ENCODE data around the gene PRR7. TPM values are rescaled to one million over a fixed set of nuclear protein-coding genes. Genes with fewer than 3 reads are reported as not detected.

PRR7 gene
- total and polyA plus RNA-seq, 2 of the 13 experiments (the other 11 are each of a cell fraction or from before 2014, with no cell fraction given) = 4.8 to 5.0 TPM

DNA sequence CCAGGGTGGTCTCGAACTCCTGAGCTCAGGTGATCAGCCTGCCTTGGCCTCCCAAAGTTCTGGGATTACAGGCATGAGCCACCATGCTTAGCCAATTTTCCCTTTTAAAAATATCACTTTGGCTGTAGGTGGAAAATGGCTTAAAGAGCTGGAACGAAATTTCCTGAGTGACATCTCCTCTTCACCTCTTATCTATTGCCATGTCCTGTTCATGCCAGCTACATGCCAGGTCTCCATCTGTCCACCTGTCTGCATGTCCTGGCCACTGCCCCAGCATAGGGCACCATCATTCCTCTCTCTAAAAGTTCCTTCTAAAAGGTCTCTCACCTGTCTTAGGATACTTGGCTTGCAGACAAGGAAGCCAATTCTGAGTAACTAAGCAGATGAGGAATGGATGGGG is 22.9 kb upstream of the PRR7 start:
- H3K27me3 ChIP-seq (ENCODE audit: control insufficient read depth in 1 of 2, insufficient read depth in 2 of 2, low read length in 2 of 2) = peaks cover 0 to 14% of the 10 kb centered on the region in 2 experiments; a peak in 2 of 5 replicates
- no peak overlapping the region for H3K4me2 ChIP-seq (ENCODE audit: low read depth, low read length)
- ATAC-seq (no peak), FAIRE-seq (no peak), DNase-seq (ENCODE audit: low spot score) (no peak)
- H3K9me3 ChIP-seq (ENCODE audit: low read length) = no peaks in the 10 kb centered on the region
- no peak overlapping the region for H3K27ac ChIP-seq (ENCODE audit: extremely low read length, insufficient read depth, low read length)
- no peak overlapping the region for H2AFZ ChIP-seq (ENCODE audit: low read length)
- CTCF ChIA-PET (ENCODE audit: low intra/inter-chr PET ratio, low total read pairs) = no interaction called here
- H3K4me3 ChIP-seq (replicated peaks in 1 of 3; ENCODE audit: insufficient read depth in 1 of 3, low read depth in 2 of 3, low read length in 3 of 3) = no peak overlapping the region
- peaks cover 14% of the 10 kb centered on the region for H3K79me2 ChIP-seq (ENCODE audit: insufficient read depth, low read length)
- POLR2A ChIA-PET = interaction anchor here (0.6 to 0.9 kb wide), 3 partner anchors 13 to 45 kb away, joined by 3 to 5 read pairs (median 4); partner anchors contain the start of gene F12
- in situ Hi-C loops (cut with HindIII; ENCODE audit: extremely low pct_ligation_motif_present, low pct_unique_long_range_greater_than_20kb) = no loop called here
- no peak overlapping the region for H3K9ac ChIP-seq (ENCODE audit: insufficient read depth, low read depth, low read length)
- no peaks in the 10 kb centered on the region for H3K36me3 ChIP-seq (replicated peaks in 1 of 2; ENCODE audit: control insufficient read depth in 1 of 2, insufficient read depth in 2 of 2, low read length in 2 of 2)
- H3K4me1 ChIP-seq (ENCODE audit: insufficient read depth, low read length) = peaks cover 51% of the 10 kb centered on the region
- 14% methylated on average over 2 of the region's 2 CpGs for WGBS (ENCODE audit: low lambda C conversion rate)
- TF ChIP-seq CEBPB (IDR thresholded peaks at IDR 0.05; ENCODE audit: borderline replicate concordance, low read depth, low read length) = no peak
- no peak for TF ChIP-seq ZNF552 (CRISPR knock-in tag; IDR thresholded peaks at IDR 0.05; ENCODE audit: borderline replicate concordance)
- no peak for TF ChIP-seq ZNF383 (CRISPR knock-in tag; IDR thresholded peaks at IDR 0.05; ENCODE audit: borderline replicate concordance)
- TF ChIP-seq, protein P1, sequence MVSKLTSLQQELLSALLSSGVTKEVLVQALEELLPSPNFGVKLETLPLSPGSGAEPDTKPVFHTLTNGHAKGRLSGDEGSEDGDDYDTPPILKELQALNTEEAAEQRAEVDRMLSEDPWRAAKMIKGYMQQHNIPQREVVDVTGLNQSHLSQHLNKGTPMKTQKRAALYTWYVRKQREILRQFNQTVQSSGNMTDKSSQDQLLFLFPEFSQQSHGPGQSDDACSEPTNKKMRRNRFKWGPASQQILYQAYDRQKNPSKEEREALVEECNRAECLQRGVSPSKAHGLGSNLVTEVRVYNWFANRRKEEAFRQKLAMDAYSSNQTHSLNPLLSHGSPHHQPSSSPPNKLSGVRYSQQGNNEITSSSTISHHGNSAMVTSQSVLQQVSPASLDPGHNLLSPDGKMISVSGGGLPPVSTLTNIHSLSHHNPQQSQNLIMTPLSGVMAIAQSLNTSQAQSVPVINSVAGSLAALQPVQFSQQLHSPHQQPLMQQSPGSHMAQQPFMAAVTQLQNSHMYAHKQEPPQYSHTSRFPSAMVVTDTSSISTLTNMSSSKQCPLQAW (CRISPR knock-in tag; IDR thresholded peaks at IDR 0.05) = no peak
- no peak for TF ChIP-seq MIER2 (CRISPR knock-in tag; IDR thresholded peaks at IDR 0.05)
- no peak for TF ChIP-seq HIVEP1 (CRISPR knock-in tag; IDR thresholded peaks at IDR 0.05)
- TF ChIP-seq TGIF2 (CRISPR knock-in tag; IDR thresholded peaks at IDR 0.05) = no peak
- no peak for TF ChIP-seq ZNF446 (CRISPR knock-in tag; IDR thresholded peaks at IDR 0.05)
- no peak for TF ChIP-seq KDM5A (IDR thresholded peaks at IDR 0.05; ENCODE audit: borderline replicate concordance, low read length)
- TF ChIP-seq, protein P2, sequence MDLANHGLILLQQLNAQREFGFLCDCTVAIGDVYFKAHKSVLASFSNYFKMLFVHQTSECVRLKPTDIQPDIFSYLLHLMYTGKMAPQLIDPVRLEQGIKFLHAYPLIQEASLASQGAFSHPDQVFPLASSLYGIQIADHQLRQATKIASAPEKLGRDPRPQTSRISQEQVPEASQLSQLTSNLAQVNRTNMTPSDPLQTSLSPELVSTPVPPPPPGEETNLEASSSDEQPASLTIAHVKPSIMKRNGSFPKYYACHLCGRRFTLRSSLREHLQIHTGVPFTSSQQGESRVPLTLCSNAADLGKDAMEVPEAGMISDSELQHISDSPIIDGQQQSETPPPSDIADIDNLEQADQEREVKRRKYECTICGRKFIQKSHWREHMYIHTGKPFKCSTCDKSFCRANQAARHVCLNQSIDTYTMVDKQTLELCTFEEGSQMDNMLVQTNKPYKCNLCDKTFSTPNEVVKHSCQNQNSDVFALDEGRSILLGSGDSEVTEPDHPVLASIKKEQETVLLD (CRISPR knock-in tag; IDR thresholded peaks at IDR 0.05; ENCODE audit: low read depth) = no peak
- no peak for TF ChIP-seq CBX1 (IDR thresholded peaks at IDR 0.05; ENCODE audit: low read depth)
- TF ChIP-seq TOPORS (CRISPR knock-in tag; IDR thresholded peaks at IDR 0.05) = no peak
- no peak for TF ChIP-seq ZMAT5 (CRISPR knock-in tag; IDR thresholded peaks at IDR 0.05; ENCODE audit: borderline replicate concordance, low read depth)
- H4K20me1 ChIP-seq (ENCODE audit: insufficient read depth, low read length) = no peaks in the 10 kb centered on the region
- intact Hi-C loops (cut with micrococcal nuclease; ENCODE audit: unreplicated experiment) = no loop called here
- BruUV-seq (replicated peaks) = no TSS peak

Data from HepG2 (cell line).